GM10248 (cell line): ENCODE measurements around the gene PARS2.

Experiments used
- CTCF ChIA-PET: fragments of 300-600 bp; sonication (Branson Sonifier 250); formaldehyde crosslinking; extraction: SDS; loops from one replicate; lab custom pipeline; 2021; ENCODE audit warnings: antibody characterized with exemption; lab: Yijun Ruan, JAX
- POLR2A ChIA-PET: fragments of 350-650 bp; sonication (Branson Sonifier 250); formaldehyde crosslinking; extraction: SDS; loops from one replicate; lab custom pipeline; 2020; ENCODE audit warnings: antibody characterized with exemption; lab: Yijun Ruan, JAX
- DNase-seq: peaks from one replicate; pipeline ENCODE4 v3.0.0; 2012; ENCODE audit errors: extremely low spot score
- TF ChIP-seq, protein P1 (sequence below): IDR thresholded peaks from 2 replicates; pipeline ENCODE4 v1.5.1; 2012; ENCODE audit warnings: mild to moderate bottlenecking, low read depth; ENCODE audit errors: extremely low read depth, missing control alignments, control extremely low read depth

The PARS2 gene

DNA sequence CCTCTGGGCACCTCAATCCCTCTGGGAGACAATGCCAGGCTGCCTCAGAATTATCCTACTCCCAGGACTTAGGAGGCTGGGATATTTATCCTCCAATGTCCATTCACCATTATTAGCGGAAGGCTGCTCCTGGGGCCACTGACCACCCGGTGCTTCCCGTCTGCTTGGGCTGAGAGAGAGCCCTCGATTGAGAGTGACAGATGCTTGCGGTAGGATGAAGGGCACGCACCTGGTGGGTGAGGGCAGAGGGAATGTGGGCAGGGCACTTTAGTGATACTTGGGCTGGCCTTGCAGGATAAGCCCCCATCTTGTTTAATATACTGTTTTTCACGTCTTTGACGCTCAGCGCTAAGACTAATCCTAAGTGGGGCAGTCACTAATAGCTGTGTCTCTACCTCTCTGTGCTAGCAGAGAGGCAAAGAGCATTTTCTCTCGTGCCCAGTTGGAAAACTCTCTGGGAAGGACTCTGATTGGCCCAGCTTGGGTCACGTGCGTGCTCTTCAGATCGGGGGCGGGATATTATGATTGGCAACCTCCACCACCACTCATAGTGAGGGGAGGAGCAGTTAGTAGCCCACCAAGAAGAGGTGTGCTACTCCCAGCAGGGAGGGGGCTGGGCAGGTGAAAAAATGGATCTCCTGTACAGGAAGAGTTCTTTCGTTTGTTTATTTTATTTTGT lies 10.6 kb upstream of the PARS2 start:
- DNase-seq, result no peak
- TF ChIP-seq, protein P1, sequence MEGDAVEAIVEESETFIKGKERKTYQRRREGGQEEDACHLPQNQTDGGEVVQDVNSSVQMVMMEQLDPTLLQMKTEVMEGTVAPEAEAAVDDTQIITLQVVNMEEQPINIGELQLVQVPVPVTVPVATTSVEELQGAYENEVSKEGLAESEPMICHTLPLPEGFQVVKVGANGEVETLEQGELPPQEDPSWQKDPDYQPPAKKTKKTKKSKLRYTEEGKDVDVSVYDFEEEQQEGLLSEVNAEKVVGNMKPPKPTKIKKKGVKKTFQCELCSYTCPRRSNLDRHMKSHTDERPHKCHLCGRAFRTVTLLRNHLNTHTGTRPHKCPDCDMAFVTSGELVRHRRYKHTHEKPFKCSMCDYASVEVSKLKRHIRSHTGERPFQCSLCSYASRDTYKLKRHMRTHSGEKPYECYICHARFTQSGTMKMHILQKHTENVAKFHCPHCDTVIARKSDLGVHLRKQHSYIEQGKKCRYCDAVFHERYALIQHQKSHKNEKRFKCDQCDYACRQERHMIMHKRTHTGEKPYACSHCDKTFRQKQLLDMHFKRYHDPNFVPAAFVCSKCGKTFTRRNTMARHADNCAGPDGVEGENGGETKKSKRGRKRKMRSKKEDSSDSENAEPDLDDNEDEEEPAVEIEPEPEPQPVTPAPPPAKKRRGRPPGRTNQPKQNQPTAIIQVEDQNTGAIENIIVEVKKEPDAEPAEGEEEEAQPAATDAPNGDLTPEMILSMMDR, result no peak
- ChIA-PET POLR2A (no interaction called here), CTCF (no interaction called here)

DNA sequence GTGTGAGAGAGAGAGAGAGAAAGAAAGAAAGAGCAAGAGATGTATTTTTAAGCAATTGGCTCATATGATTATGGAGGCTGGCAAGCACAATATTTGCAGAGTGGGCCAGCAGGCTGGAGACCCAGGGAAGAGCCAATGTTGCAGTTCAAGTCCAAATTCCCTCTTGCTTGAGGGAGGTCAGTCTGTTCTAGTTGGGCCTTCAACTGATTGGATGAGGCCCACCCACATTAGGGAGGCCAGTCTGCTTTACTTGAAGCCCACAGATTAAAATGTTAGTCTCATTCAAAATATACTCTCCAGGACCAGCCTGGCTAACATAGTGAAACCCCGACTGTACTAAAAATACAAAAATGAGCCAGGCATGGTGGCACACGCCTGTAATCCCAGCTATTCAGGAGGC lies 8.6 kb upstream of the PARS2 start:
- CTCF ChIA-PET, result no interaction called here
- POLR2A ChIA-PET, result no interaction called here
- no peak for DNase-seq
- TF ChIP-seq, protein P1, result no peak

DNA sequence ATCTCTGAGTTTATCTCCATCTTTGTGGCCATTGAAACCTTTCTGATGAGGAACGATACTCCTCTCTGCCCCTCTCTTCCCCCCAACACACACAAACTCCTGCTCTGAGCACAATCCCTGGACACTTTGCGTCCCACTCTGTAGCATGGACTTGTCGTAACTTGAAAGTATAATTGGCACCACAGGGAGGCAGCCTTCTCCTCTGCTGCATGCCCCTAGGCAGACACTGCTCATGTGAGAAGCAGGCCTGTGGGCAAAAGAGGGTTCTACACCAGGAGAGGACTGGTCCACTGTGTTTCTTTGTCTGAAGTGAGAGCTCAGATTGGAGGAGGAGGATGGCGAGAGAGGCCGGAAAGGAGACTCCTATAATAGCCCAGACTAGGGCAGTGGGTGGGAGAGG lies 3.8 kb upstream of the PARS2 start:
- ChIA-PET POLR2A (no interaction called here), CTCF (interaction anchor here (2.4 to 4.3 kb wide), 2 partner anchors 13 to 33 kb away, joined by 5 to 14 read pairs; partner anchors contain the start of gene TTC22)
- TF ChIP-seq, protein P1, result no peak
- no peak for DNase-seq

DNA sequence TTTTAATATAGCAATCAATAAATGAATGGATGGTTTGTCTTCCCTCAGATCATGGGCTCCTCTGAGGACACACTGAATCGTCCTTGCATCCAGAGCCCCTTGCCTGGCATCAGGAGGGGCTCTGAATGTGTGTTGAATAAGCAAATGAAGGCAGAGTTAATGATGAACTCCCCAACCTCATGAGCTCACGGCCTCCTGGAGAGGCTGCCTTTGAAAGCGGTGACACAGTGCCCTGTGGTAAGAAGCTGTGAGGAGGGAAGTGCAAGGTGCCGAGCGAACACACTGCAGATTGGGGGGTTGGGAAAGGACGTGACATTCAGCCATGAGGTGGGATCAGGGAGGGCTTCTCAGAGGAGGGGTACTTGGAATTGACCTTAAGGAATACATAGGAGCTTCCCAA lies 3.2 kb upstream of the PARS2 start:
- ChIA-PET CTCF (interaction anchor here (2.4 to 4.3 kb wide), 2 partner anchors 14 to 33 kb away, joined by 5 to 14 read pairs; partner anchors contain the start of gene TTC22), POLR2A (no interaction called here)
- no peak for DNase-seq
- TF ChIP-seq, protein P1, result no peak

DNA sequence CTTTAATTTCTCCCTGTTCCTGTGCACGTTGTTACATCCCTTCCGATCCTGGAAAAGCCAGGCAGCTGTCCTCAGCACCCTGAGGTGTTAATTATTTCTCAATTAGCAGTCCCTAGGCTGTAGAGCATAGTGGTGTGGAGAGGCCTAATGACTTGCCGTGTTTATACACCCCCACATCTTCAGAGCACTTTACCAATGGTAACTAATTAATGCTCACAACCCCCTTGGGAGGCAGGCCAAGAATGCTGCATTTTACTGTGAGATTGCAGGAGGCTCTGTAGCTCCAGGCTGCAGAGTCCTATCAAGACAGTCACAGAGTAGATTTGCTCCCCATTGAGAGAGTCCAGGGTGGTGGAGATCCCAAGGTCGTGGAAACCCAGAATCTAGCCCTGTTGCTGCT lies 2.4 kb upstream of the PARS2 start:
- DNase-seq, result no peak
- POLR2A ChIA-PET, result no interaction called here
- TF ChIP-seq, protein P1, result no peak
- CTCF ChIA-PET, result interaction anchor here (2.4 to 4.3 kb wide), 2 partner anchors 15 to 34 kb away, joined by 5 to 14 read pairs; partner anchors contain the start of gene TTC22

DNA sequence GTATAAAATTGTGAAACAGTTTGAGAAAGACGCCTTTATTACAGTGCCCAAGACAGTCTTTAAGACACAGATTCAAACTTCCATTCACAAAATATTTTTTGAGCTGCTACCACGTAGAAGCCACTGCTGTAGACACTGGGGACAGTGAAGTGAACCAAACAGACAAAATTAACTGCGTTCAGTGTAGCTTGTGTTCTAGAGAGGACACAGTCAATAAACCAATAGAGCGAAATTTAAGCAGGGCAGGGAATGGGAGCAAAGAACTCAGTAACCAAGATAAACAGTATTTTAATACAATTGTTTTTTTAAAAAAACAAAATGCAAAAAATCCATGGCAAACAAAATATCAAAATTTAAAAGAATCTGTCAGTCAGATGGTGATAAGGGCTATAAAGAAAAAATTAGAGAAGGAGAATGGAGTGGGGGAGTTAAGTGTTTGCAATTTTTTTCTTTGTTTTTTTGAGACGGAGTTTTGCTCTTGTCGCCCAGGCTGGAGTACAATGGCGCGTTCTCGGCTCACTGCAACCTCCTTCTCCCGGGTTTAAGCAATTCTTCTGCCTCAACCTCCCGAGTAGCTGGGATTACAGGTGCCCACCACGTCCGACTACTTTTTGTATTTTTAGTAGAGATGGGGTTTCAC lies 719 bp upstream of the PARS2 start:
- DNase-seq, result no peak
- ChIA-PET POLR2A (no interaction called here), CTCF (interaction anchor here (1.0 to 4.3 kb wide), 4 partner anchors 15 to 49 kb away, joined by 3 to 14 read pairs (median 4); partner anchors contain the start of genes TTC22 and TTC4)
- TF ChIP-seq, protein P1, result no peak
